CD8-positive, alpha-beta memory T cell (primary cell): ENCODE data around the gene DCDC1. TPM values are rescaled to one million over a fixed set of nuclear protein-coding genes. Genes with fewer than 3 reads are reported as not detected.

ENCODE experiments used
- CTCF ChIA-PET: fragments of 350-600 bp; sonication (Branson Sonifier 250); formaldehyde crosslinking; loops from one replicate; lab custom pipeline; 2021; ENCODE audit warnings: antibody characterized with exemption; lab: Charles Lee
- POLR2A ChIA-PET: fragments of 350-600 bp; sonication (Branson Sonifier 250); formaldehyde crosslinking; loops from one replicate; lab custom pipeline; 2021; ENCODE audit warnings: antibody characterized with exemption; lab: Charles Lee
- DNase-seq, 5 donors: peaks; one replicate each; pipeline versions ENCODE4 v3.0.0 to v3.0.0-alpha.2; 2020 to 2022; ENCODE audit warnings: mixed read lengths in 1 of 5
- H3K27ac ChIP-seq: one replicate; pipeline ENCODE4 v1.7.0; 2013; ENCODE audit warnings: low read depth, mild to moderate bottlenecking, low read length, moderate library complexity
- H3K27me3 ChIP-seq: 2 replicates; pipeline ENCODE4 v1.7.0; 2013; ENCODE audit warnings: low read length, mild to moderate bottlenecking; ENCODE audit not compliant: insufficient read depth, poor library complexity, severe bottlenecking
- H3K36me3 ChIP-seq: 2 replicates; pipeline ENCODE4 v1.7.0; 2013; ENCODE audit warnings: mild to moderate bottlenecking, low read length, moderate library complexity; ENCODE audit not compliant: insufficient read depth
- H3K4me1 ChIP-seq: 2 replicates; pipeline ENCODE4 v1.7.0; 2013; ENCODE audit warnings: mild to moderate bottlenecking, low read length, moderate library complexity; ENCODE audit not compliant: insufficient read depth
- H3K4me3 ChIP-seq: 2 replicates; pipeline ENCODE4 v1.7.0; 2013; ENCODE audit warnings: mild to moderate bottlenecking, low read length
- H3K9me3 ChIP-seq: 2 replicates; pipeline ENCODE4 v1.7.0; 2013; ENCODE audit warnings: mild to moderate bottlenecking, low read length
- H3K27ac Mint-ChIP-seq, 8 donors: one replicate each; pipeline ENCODE4 v1.8.0; 2020 to 2021; ENCODE audit warnings: mixed read lengths in 8 of 8, mild to moderate bottlenecking in 6 of 8, inconsistent platforms in 3 of 8, moderate library complexity in 3 of 8
- H3K27me3 Mint-ChIP-seq, 2 donors: one replicate each; pipeline ENCODE4 v1.8.0; 2020 to 2021; ENCODE audit warnings: mixed read lengths in 2 of 2, mild to moderate bottlenecking in 1 of 2, moderate library complexity in 1 of 2
- H3K36me3 Mint-ChIP-seq, 3 donors: one replicate each; pipeline ENCODE4 v1.8.0; 2020 to 2021; ENCODE audit warnings: mixed read lengths in 3 of 3, inconsistent platforms in 1 of 3, mild to moderate bottlenecking in 1 of 3
- H3K4me1 Mint-ChIP-seq, 3 donors: one replicate each; pipeline ENCODE4 v1.8.0; 2020 to 2021; ENCODE audit warnings: mixed read lengths in 3 of 3, inconsistent platforms in 1 of 3, mild to moderate bottlenecking in 1 of 3
- H3K4me3 Mint-ChIP-seq, 7 donors: one replicate each; pipeline ENCODE4 v1.8.0; 2020 to 2021; ENCODE audit warnings: mixed read lengths in 7 of 7, mild to moderate bottlenecking in 6 of 7, moderate library complexity in 4 of 7, inconsistent platforms in 2 of 7
- H3K9me3 Mint-ChIP-seq, 5 donors: one replicate each; pipeline ENCODE4 v1.8.0; 2020 to 2022; ENCODE audit warnings: mixed read lengths in 5 of 5, mild to moderate bottlenecking in 3 of 5, moderate library complexity in 2 of 5, inconsistent platforms in 1 of 5
- polyA plus RNA-seq: library from polyadenylated mRNA; unstranded; fragments of 300-500 nt; fragmentation: Illumina TruSeq; gene quantifications from one replicate; pipeline ENCODE4 v1.2.3, GENCODE V29; 2021
- total RNA-seq, 2 experiments: library from RNA; stranded (reverse); gene quantifications; one replicate each; pipeline ENCODE4 v1.2.3, GENCODE V29; 2021

Gene DCDC1
- total and polyA plus RNA-seq, 3 experiments from 2014 or later: 0.07 to 0.15 TPM; not detected in 1

DNA sequence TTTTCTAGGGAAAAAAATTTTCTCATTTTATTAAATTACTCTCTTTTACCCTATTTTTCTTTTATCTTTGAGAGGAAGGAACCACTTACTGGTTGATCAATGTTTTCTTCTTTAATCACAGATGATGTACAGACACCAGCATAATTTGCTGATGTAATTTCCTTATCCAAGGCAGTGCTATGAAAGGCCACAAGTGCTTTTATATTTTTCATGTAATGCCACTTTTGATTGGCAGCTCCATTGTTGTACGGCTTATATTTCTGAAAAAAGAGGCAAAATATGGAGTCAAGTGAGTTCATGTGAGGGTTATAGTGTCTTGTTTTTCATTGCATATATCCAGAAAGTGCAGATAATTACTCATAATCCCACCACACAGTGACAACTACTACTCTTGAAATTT lies 460.7 kb downstream of the DCDC1 start:
- no peaks in the 10 kb centered on the region for H3K36me3 ChIP-seq
- ChIA-PET CTCF (no interaction called here), POLR2A (no interaction called here)
- H3K27ac ChIP-seq: no peak overlapping the region
- H3K4me3 ChIP-seq: no peak overlapping the region
- Mint-ChIP-seq H3K4me3 (no peak overlapping the region), H3K27ac (no peak overlapping the region), H3K36me3 (no peaks in the 10 kb centered on the region), H3K27me3 (no peaks in the 10 kb centered on the region), H3K4me1 (no peaks in the 10 kb centered on the region), H3K9me3 (peaks cover 0 to 5% (median 0%) of the 10 kb centered on the region in 5 donors)
- H3K27me3 ChIP-seq: no peaks in the 10 kb centered on the region
- no peaks in the 10 kb centered on the region for H3K4me1 ChIP-seq
- DNase-seq: no peak
- no peaks in the 10 kb centered on the region for H3K9me3 ChIP-seq

DNA sequence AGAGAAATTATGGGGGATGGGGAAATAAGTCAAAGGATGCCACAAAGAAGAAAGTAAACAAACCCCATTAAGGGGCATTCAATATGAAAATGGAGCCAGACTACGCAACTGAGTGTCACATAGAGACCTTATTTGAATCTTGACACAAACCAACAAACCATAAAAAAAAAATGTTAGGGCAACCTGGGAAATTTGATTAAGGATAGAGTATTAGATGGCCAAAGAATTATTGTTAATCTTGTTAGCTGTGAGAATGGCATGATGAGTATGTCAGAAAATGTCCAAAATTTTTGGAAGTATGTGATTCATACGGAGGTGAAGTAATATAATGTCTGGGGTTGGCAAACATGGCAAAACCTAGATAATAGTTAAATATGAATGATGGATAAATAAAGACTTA lies 461.3 kb downstream of the DCDC1 start:
- no peaks in the 10 kb centered on the region for H3K36me3 ChIP-seq
- CTCF ChIA-PET: no interaction called here
- no peak overlapping the region for H3K4me3 Mint-ChIP-seq

DNA sequence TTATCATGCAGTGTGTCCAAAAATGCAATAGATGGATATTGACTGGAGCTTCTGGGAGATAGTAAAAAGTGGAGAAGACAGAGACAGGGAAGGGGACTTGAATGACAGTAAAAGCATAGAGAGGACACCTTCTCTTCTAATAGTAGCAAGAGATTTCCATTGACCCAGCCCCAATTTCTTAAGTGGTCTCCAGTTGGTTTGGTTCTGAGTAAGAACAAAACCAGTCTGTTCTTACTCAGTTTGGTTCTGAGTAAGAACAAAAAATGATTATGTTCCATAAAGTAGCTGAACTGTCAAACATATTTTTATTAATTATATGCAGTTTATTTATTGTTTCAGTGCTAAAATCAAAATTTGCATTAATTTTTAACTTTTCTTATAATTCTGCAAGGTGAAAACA lies 466.6 kb downstream of the DCDC1 start:
- no peaks in the 10 kb centered on the region for H3K27me3 ChIP-seq
- Mint-ChIP-seq H3K36me3 (no peaks in the 10 kb centered on the region), H3K4me1 (no peaks in the 10 kb centered on the region), H3K27ac (no peak overlapping the region), H3K27me3 (no peaks in the 10 kb centered on the region), H3K9me3 (no peaks in the 10 kb centered on the region), H3K4me3 (no peak overlapping the region)
- CTCF ChIA-PET: no interaction called here
- no peaks in the 10 kb centered on the region for H3K9me3 ChIP-seq
- no peak overlapping the region for H3K4me3 ChIP-seq
- no peak for DNase-seq
- no peaks in the 10 kb centered on the region for H3K4me1 ChIP-seq
- POLR2A ChIA-PET: no interaction called here
- no peaks in the 10 kb centered on the region for H3K36me3 ChIP-seq
- H3K27ac ChIP-seq: no peak overlapping the region

More for the DNA sequence above, 461.3 kb downstream of the DCDC1 start:
- DNase-seq: no peak
- Histone ChIP-seq H3K4me3 (no peak overlapping the region), H3K9me3 (no peaks in the 10 kb centered on the region), H3K27me3 (no peaks in the 10 kb centered on the region), H3K27ac (no peak overlapping the region), H3K4me1 (no peaks in the 10 kb centered on the region)
- H3K9me3 Mint-ChIP-seq: peaks cover 0 to 5% (median 0%) of the 10 kb centered on the region in 5 donors
- H3K27ac Mint-ChIP-seq: no peak overlapping the region
- no peaks in the 10 kb centered on the region for H3K4me1 Mint-ChIP-seq
- H3K36me3 Mint-ChIP-seq: no peaks in the 10 kb centered on the region
- POLR2A ChIA-PET: no interaction called here
- H3K27me3 Mint-ChIP-seq: no peaks in the 10 kb centered on the region

DNA sequence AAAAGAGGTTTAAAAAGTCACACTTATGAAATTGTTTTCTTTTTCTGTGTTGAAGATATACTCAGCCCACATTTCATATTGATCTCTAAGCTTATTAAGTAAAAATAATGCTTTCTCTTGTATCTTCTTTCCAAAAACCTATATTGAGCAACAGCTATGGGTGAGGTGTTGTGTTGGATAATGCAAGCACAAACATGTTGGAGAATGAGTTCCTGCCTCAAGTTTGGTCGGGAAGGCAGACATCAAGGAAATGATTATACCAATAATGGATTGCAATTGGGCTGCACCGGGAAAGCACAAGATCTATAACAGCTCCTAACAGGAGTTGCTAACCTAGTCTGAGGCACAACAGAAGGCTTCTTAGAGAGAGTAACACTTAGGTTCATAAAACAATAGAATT lies 474.5 kb downstream of the DCDC1 start:
- no peak for DNase-seq
- Mint-ChIP-seq H3K4me3 (no peak overlapping the region), H3K36me3 (no peaks in the 10 kb centered on the region), H3K27ac (no peak overlapping the region), H3K9me3 (no peaks in the 10 kb centered on the region), H3K27me3 (no peaks in the 10 kb centered on the region), H3K4me1 (no peaks in the 10 kb centered on the region)
- ChIA-PET POLR2A (no interaction called here), CTCF (no interaction called here)
- Histone ChIP-seq H3K9me3 (no peaks in the 10 kb centered on the region), H3K4me1 (no peaks in the 10 kb centered on the region), H3K4me3 (no peak overlapping the region), H3K27me3 (no peaks in the 10 kb centered on the region), H3K36me3 (no peaks in the 10 kb centered on the region), H3K27ac (no peak overlapping the region)

DNA sequence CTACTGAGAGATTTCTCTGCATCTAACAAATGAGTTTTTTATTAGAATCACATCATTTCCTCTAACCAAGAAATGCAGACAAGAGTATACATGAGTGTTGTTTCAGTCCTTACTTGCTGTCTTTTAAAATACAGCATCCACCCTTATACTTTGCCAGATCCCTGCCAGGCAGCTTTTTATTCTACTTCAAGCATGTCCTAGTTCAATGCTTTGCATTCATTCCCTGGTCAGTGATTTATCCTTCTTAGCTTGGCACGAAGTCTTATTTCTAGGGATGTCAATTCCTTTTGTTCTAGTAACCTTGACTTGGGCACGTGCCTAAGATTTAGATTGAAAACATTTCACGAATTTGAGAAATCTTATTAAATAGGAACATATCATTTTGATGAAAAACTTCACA lies 476.2 kb downstream of the DCDC1 start:
- Mint-ChIP-seq H3K4me1 (no peaks in the 10 kb centered on the region), H3K27ac (no peak overlapping the region), H3K27me3 (no peaks in the 10 kb centered on the region), H3K36me3 (no peaks in the 10 kb centered on the region), H3K9me3 (no peaks in the 10 kb centered on the region), H3K4me3 (no peak overlapping the region)
- no peaks in the 10 kb centered on the region for H3K27me3 ChIP-seq
- H3K4me3 ChIP-seq: no peak overlapping the region
- H3K36me3 ChIP-seq: no peaks in the 10 kb centered on the region
- no peaks in the 10 kb centered on the region for H3K9me3 ChIP-seq
- ChIA-PET CTCF (no interaction called here), POLR2A (no interaction called here)
- no peaks in the 10 kb centered on the region for H3K4me1 ChIP-seq
- DNase-seq: no peak
- H3K27ac ChIP-seq: no peak overlapping the region

DNA sequence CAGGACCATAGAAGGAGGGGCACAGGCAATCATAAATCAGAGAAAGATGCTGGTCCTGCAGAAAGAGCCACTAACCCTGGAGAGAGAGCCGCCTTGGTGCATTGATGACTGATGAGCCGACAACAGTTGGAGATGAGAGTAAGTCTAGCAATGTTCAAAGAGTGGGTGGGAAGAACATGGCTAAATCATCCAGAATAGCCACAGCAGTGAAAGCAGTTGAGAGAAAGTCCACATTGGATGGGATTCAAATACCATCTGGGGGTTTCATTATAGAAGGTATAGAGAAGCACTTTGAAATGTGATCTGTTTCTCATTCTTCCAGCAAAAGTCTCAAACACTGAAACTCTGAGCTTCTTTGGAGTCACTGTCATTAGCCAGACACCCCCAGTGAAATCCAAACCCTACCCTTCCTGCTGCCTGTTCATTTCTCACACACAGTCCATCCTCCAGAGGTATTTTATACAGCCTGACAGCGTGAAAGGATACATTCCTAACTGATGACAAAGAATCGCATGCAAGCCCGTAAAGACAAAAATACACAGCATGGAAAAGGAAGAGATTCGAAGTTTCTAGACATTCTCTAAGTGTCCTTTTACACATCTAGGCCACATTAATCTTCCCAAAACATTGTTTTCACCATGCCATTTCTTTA lies 480.3 kb downstream of the DCDC1 start:
- peaks cover 0 to 3% (median 0%) of the 10 kb centered on the region in 5 donors for H3K9me3 Mint-ChIP-seq
- H3K36me3 Mint-ChIP-seq: no peaks in the 10 kb centered on the region
- no peaks in the 10 kb centered on the region for H3K36me3 ChIP-seq
- H3K4me3 Mint-ChIP-seq: no peak overlapping the region
- no peaks in the 10 kb centered on the region for H3K4me1 Mint-ChIP-seq
- H3K27ac ChIP-seq: no peak overlapping the region
- no peaks in the 10 kb centered on the region for H3K27me3 Mint-ChIP-seq
- H3K27ac Mint-ChIP-seq: no peak overlapping the region
- H3K27me3 ChIP-seq: no peaks in the 10 kb centered on the region
- no peak for DNase-seq
- CTCF ChIA-PET: no interaction called here
- no peaks in the 10 kb centered on the region for H3K4me1 ChIP-seq
- POLR2A ChIA-PET: no interaction called here
- no peaks in the 10 kb centered on the region for H3K9me3 ChIP-seq
- no peak overlapping the region for H3K4me3 ChIP-seq

DNA sequence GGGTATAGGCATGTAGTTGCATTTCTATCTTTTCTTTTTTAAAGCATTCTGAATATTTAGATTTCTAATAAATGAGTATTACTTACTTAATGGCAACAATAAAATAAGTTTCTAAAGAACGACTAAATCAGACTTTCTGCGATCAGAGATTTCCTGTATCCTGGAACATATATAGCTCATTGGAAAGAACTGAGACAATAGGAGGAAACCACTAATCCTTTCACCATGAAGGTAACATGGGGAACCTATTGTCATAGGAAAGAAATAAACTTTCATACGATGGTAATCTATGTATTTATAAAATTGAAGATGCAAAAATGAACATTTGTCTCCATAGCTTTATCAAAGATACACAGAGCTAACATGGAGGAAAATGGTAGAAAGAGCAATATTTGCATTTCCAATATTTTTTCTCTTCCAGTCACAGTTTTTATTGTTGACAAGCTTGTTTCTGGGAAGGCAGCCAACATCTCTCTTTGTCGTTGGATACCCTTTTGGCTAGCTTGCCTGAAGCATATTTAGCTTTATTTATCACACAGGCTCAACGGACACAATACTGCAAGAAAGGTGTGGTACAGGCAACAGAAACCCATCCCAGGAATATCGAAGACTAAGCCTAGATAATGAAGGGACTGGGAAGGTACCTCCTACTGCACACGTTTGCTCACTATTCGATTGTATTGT lies 490.1 kb downstream of the DCDC1 start:
- POLR2A ChIA-PET: no interaction called here
- Mint-ChIP-seq H3K4me1 (no peaks in the 10 kb centered on the region), H3K4me3 (no peak overlapping the region), H3K36me3 (no peaks in the 10 kb centered on the region), H3K9me3 (peaks cover 0 to 5% (median 0%) of the 10 kb centered on the region in 5 donors), H3K27me3 (no peaks in the 10 kb centered on the region), H3K27ac (no peak overlapping the region)
- H3K36me3 ChIP-seq: no peaks in the 10 kb centered on the region
- H3K4me1 ChIP-seq: no peaks in the 10 kb centered on the region
- H3K27me3 ChIP-seq: no peaks in the 10 kb centered on the region
- no peaks in the 10 kb centered on the region for H3K9me3 ChIP-seq
- CTCF ChIA-PET: no interaction called here
- DNase-seq: no peak
- H3K4me3 ChIP-seq: no peak overlapping the region
- H3K27ac ChIP-seq: no peak overlapping the region

DNA sequence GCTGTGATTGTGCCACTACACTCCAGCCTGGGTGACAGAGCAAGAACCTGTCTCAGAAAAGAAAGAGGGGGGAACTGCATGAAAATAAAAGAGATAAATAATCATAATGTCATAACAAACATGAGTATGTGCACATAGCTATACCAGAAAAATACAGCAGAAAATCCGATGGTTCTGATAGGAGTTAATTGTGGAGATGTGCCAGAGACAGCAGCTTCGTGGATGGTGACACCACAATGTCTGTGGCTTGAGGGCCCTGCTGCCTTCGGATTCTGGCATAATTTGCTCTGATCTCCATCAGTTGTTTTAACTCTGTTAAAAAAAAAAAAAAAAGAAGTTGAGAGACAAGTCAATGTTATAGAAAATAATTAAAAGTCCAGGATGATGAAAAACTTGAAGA lies 491.1 kb downstream of the DCDC1 start:
- POLR2A ChIA-PET: no interaction called here
- DNase-seq: no peak
- H3K27ac Mint-ChIP-seq: no peak overlapping the region

More for the DNA sequence above, 491.1 kb downstream of the DCDC1 start:
- no peak overlapping the region for H3K4me3 Mint-ChIP-seq
- H3K36me3 ChIP-seq: no peaks in the 10 kb centered on the region
- H3K9me3 ChIP-seq: no peaks in the 10 kb centered on the region
- no peak overlapping the region for H3K4me3 ChIP-seq
- H3K4me1 Mint-ChIP-seq: no peaks in the 10 kb centered on the region
- H3K9me3 Mint-ChIP-seq: peaks cover 0 to 5% (median 0%) of the 10 kb centered on the region in 5 donors
- CTCF ChIA-PET: no interaction called here
- H3K27me3 Mint-ChIP-seq: no peaks in the 10 kb centered on the region
- no peaks in the 10 kb centered on the region for H3K36me3 Mint-ChIP-seq
- no peaks in the 10 kb centered on the region for H3K27me3 ChIP-seq
- no peaks in the 10 kb centered on the region for H3K4me1 ChIP-seq
- no peak overlapping the region for H3K27ac ChIP-seq
